BLaER1 treated with 17β-estradiol and CSF1 and Interleukin-3, amounts not matched to agents 10 nM and 100 nM (cell line): ENCODE measurements around the gene PRSS27.
A peak's percentile ranks its signal among the peaks of the same experiment; 100 is the strongest.

Source experiments
- H3K27ac ChIP-seq, 11 experiments: shearing (Covaris generic); formaldehyde crosslinking; 2 replicates each; pipeline ENCODE4 v1.8.1; 2022
- H3K27me3 ChIP-seq, 11 experiments: shearing (Covaris generic); formaldehyde crosslinking; 2 replicates each; pipeline ENCODE4 v1.8.1; 2022
- H3K36me3 ChIP-seq, 11 experiments: shearing (Covaris generic); formaldehyde crosslinking; 2 replicates each; pipeline ENCODE4 v1.8.1; 2022
- H3K4me1 ChIP-seq, 10 experiments: shearing (Covaris generic); formaldehyde crosslinking; 2 replicates each; pipeline ENCODE4 v1.8.1; 2022
- H3K4me2 ChIP-seq, 11 experiments: shearing (Covaris generic); formaldehyde crosslinking; 2 replicates each; pipeline ENCODE4 v1.8.1; 2022
- H3K4me3 ChIP-seq, 10 experiments: shearing (Covaris generic); formaldehyde crosslinking; 2 replicates each; pipeline ENCODE4 v1.8.1; 2022
- H3K9ac ChIP-seq, 11 experiments: shearing (Covaris generic); formaldehyde crosslinking; 2 replicates each; pipeline ENCODE4 v1.8.1; 2022
- H3K9me3 ChIP-seq, 11 experiments: shearing (Covaris generic); formaldehyde crosslinking; replicated peaks in 1 of 11; 2 replicates each; pipeline ENCODE4 v1.8.1; 2022
- H4K20me1 ChIP-seq, 11 experiments: shearing (Covaris generic); formaldehyde crosslinking; 2 replicates each; pipeline ENCODE4 v1.8.1; 2022
- Cebpa-rat ChIP-seq, 11 experiments: shearing (Covaris generic); IDR thresholded peaks; 2 replicates each; pipeline ENCODE4 v1.8.1; 2022

Gene PRSS27

GRCh38 chr16:2704166-2704982 lies 15.7 kb downstream of the PRSS27 start:
- peaks cover 71 to 100% (median 90%) of the 10 kb centered on the region in 11 experiments for H3K36me3 ChIP-seq
- H3K27ac ChIP-seq: peak overlapping the region in 1 of 11 experiments; percentile 38; a peak in 1 of 22 replicates
- H3K4me3 ChIP-seq: peak overlapping the region in 2 of 10 experiments; percentile 23 to 51; a peak in 3 of 20 replicates
- no peaks in the 10 kb centered on the region for H3K9me3 ChIP-seq
- peaks cover 25 to 80% (median 62%) of the 10 kb centered on the region in 10 experiments for H3K4me1 ChIP-seq
- H3K4me2 ChIP-seq: peak overlapping the region in 8 of 11 experiments; percentile 79 to 100 (median 96); a peak in 15 of 22 replicates
- H3K9ac ChIP-seq: peak overlapping the region in 5 of 11 experiments; percentile 6 to 74 (median 33); a peak in 4 of 22 replicates
- no peak for TF ChIP-seq Cebpa-rat (IDR thresholded peaks at IDR 0.05)
- peaks cover 95 to 100% (median 98%) of the 10 kb centered on the region in 11 experiments for H4K20me1 ChIP-seq
- peaks cover 0 to 18% (median 0%) of the 10 kb centered on the region in 11 experiments; a peak in 2 of 22 replicates for H3K27me3 ChIP-seq

GRCh38 chr16:2702871-2703745 lies 16.9 kb downstream of the PRSS27 start:
- peak overlapping the region in 4 of 11 experiments; percentile 47 to 74 (median 60); a peak in 7 of 22 replicates for H3K27ac ChIP-seq
- no peaks in the 10 kb centered on the region for H3K9me3 ChIP-seq
- peak overlapping the region in 5 of 10 experiments; percentile 19 to 51 (median 30); a peak in 8 of 20 replicates for H3K4me3 ChIP-seq
- H3K4me2 ChIP-seq: peak overlapping the region; percentile 7 to 100 (median 93); a peak in 19 of 22 replicates
- H3K27me3 ChIP-seq: peaks cover 0 to 18% (median 0%) of the 10 kb centered on the region in 11 experiments; a peak in 2 of 22 replicates
- peaks cover 95 to 100% (median 98%) of the 10 kb centered on the region in 11 experiments for H4K20me1 ChIP-seq
- peaks cover 71 to 100% (median 90%) of the 10 kb centered on the region in 11 experiments for H3K36me3 ChIP-seq
- H3K9ac ChIP-seq: peak overlapping the region in 9 of 11 experiments; percentile 6 to 74 (median 45); a peak in 14 of 22 replicates
- peaks cover 19 to 75% (median 62%) of the 10 kb centered on the region in 10 experiments for H3K4me1 ChIP-seq
- no peak for TF ChIP-seq Cebpa-rat (IDR thresholded peaks at IDR 0.05)

GRCh38 chr16:2702438-2702825 lies 17.6 kb downstream of the PRSS27 start:
- no peaks in the 10 kb centered on the region for H3K9me3 ChIP-seq
- H3K9ac ChIP-seq: peak overlapping the region in 6 of 11 experiments; percentile 5 to 74 (median 36); a peak in 6 of 22 replicates
- peak overlapping the region in 4 of 10 experiments; percentile 23 to 51 (median 32); a peak in 5 of 20 replicates for H3K4me3 ChIP-seq
- TF ChIP-seq Cebpa-rat (IDR thresholded peaks at IDR 0.05): no peak
- peak overlapping the region; percentile 22 to 100 (median 93); a peak in 21 of 22 replicates for H3K4me2 ChIP-seq
- peaks cover 0 to 18% (median 0%) of the 10 kb centered on the region in 11 experiments; a peak in 2 of 22 replicates for H3K27me3 ChIP-seq
- peaks cover 71 to 100% (median 90%) of the 10 kb centered on the region in 11 experiments for H3K36me3 ChIP-seq
- peaks cover 95 to 100% (median 98%) of the 10 kb centered on the region in 11 experiments for H4K20me1 ChIP-seq
- peak overlapping the region in 2 of 11 experiments; percentile 72 to 74; a peak in 2 of 22 replicates for H3K27ac ChIP-seq
- peaks cover 19 to 72% (median 61%) of the 10 kb centered on the region in 10 experiments for H3K4me1 ChIP-seq

- H3K4me1 ChIP-seq: peaks cover 19 to 72% (median 61%) of the 10 kb centered on the region in 10 experiments
- TF ChIP-seq Cebpa-rat (IDR thresholded peaks at IDR 0.05): no peak
- peak overlapping the region; percentile 41 to 100 (median 93) for H3K4me2 ChIP-seq
- no peak overlapping the region for H3K27ac ChIP-seq
- H3K27me3 ChIP-seq: peaks cover 0 to 18% (median 0%) of the 10 kb centered on the region in 11 experiments; a peak in 2 of 22 replicates
- H4K20me1 ChIP-seq: peaks cover 96 to 100% (median 98%) of the 10 kb centered on the region in 11 experiments
- H3K4me3 ChIP-seq: peak overlapping the region in 3 of 10 experiments; percentile 19 to 51 (median 30); a peak in 5 of 20 replicates
- peak overlapping the region in 8 of 11 experiments; percentile 9 to 70 (median 20); a peak in 10 of 22 replicates for H3K9ac ChIP-seq
- H3K36me3 ChIP-seq: peaks cover 71 to 100% (median 90%) of the 10 kb centered on the region in 11 experiments
- no peaks in the 10 kb centered on the region for H3K9me3 ChIP-seq
Measured at GRCh38 chr16:2701713-2702437, 18.1 kb downstream of the PRSS27 start.

- H3K27me3 ChIP-seq: peaks cover 0 to 18% (median 0%) of the 10 kb centered on the region in 11 experiments; a peak in 2 of 22 replicates
- peak overlapping the region; percentile 41 to 100 (median 93) for H3K4me2 ChIP-seq
- peak overlapping the region in 5 of 11 experiments; percentile 9 to 70 (median 34); a peak in 7 of 22 replicates for H3K9ac ChIP-seq
- no peaks in the 10 kb centered on the region for H3K9me3 ChIP-seq
- H3K36me3 ChIP-seq: peaks cover 71 to 98% (median 93%) of the 10 kb centered on the region in 11 experiments
- TF ChIP-seq Cebpa-rat (IDR thresholded peaks at IDR 0.05): no peak
- peaks cover 98 to 100% (median 99%) of the 10 kb centered on the region in 11 experiments for H4K20me1 ChIP-seq
- no peak overlapping the region for H3K27ac ChIP-seq
- peaks cover 19 to 72% (median 61%) of the 10 kb centered on the region in 10 experiments for H3K4me1 ChIP-seq
- peak overlapping the region in 2 of 10 experiments; percentile 19 to 29; a peak in 3 of 20 replicates for H3K4me3 ChIP-seq
Measured at GRCh38 chr16:2701272-2701671, 18.8 kb downstream of the PRSS27 start.

- H3K27ac ChIP-seq: no peak overlapping the region
- H3K9me3 ChIP-seq: no peaks in the 10 kb centered on the region
- peak overlapping the region in 1 of 10 experiments; percentile 19; a peak in 1 of 20 replicates for H3K4me3 ChIP-seq
- H3K36me3 ChIP-seq: peaks cover 66 to 93% (median 88%) of the 10 kb centered on the region in 11 experiments
- TF ChIP-seq Cebpa-rat (IDR thresholded peaks at IDR 0.05): no peak
- peaks cover 93 to 98% (median 95%) of the 10 kb centered on the region in 11 experiments for H4K20me1 ChIP-seq
- H3K27me3 ChIP-seq: peaks cover 0 to 18% (median 0%) of the 10 kb centered on the region in 11 experiments; a peak in 2 of 22 replicates
- peaks cover 19 to 72% (median 61%) of the 10 kb centered on the region in 10 experiments for H3K4me1 ChIP-seq
- peak overlapping the region; percentile 41 to 100 (median 93) for H3K4me2 ChIP-seq
- H3K9ac ChIP-seq: peak overlapping the region in 5 of 11 experiments; percentile 11 to 70 (median 34); a peak in 6 of 22 replicates
Measured at GRCh38 chr16:2700786-2701185, 19.2 kb downstream of the PRSS27 start.
